Heart left ventricle (tissue), 16 donors: ENCODE data around the gene CGB3. TPM values are rescaled to one million over a fixed set of nuclear protein-coding genes. Genes with fewer than 3 reads are reported as not detected.

ENCODE experiments used
- ATAC-seq, 4 donors: fragments of 200-7000 bp; cut with Tn5 transposase; one replicate each; pipeline ENCODE4 v1.9.1; 2020 to 2022; ENCODE audit warnings: moderate library complexity in 4 of 4, mild to moderate bottlenecking in 3 of 4, moderate number of reproducible peaks in 1 of 4
- DNase-seq, 5 donors: peaks; one replicate each; pipeline ENCODE4 v3.0.0-alpha.2; 2020
- H3K27ac ChIP-seq, 12 donors: fragments of 200-600 bp; sonication (generic) in 4 of 12; one replicate each; pipeline versions ENCODE4 v1.5.0 to v1.8.0; 2016 to 2022; ENCODE audit warnings: mild to moderate bottlenecking in 2 of 12
- H3K27me3 ChIP-seq, 9 donors: fragments of 200-600 bp; sonication (generic) in 2 of 9; one replicate each; pipeline versions ENCODE4 v1.5.1 to v1.8.0; 2016 to 2022; ENCODE audit warnings: mild to moderate bottlenecking in 3 of 9
- H3K36me3 ChIP-seq, 9 donors: fragments of 200-600 bp; sonication (generic) in 2 of 9; one replicate each; pipeline versions ENCODE4 v1.5.0 to v1.8.0; 2018 to 2022; ENCODE audit warnings: mild to moderate bottlenecking in 2 of 9
- H3K4me1 ChIP-seq, 12 donors: fragments of 200-600 bp; sonication (generic) in 4 of 12; one replicate each; pipeline versions ENCODE4 v1.5.0 to v1.8.0; 2016 to 2022; ENCODE audit warnings: mild to moderate bottlenecking in 3 of 12
- H3K4me3 ChIP-seq, 12 donors: fragments of 200-600 bp; sonication (generic) in 4 of 12; one replicate each; pipeline versions ENCODE4 v1.5.0 to v1.8.0; 2017 to 2022; ENCODE audit warnings: mild to moderate bottlenecking in 9 of 12, moderate library complexity in 4 of 12
- H3K9me3 ChIP-seq, 12 donors: fragments of 200-600 bp; sonication (generic) in 4 of 12; one replicate each; pipeline versions ENCODE4 v1.5.0 to v1.8.0; 2016 to 2022; ENCODE audit warnings: mild to moderate bottlenecking in 1 of 12
- POLR2A ChIP-seq, 2 donors: fragments of 450-650 bp; IDR thresholded peaks; one replicate each; pipeline ENCODE4 v1.6.1; 2017; ENCODE audit warnings: antibody characterized with exemption in 2 of 2, mild to moderate bottlenecking in 2 of 2, moderate library complexity in 2 of 2
- WGBS, 4 donors: extraction: QIAGEN DNeasy Blood & Tissue Kit in 2 of 4; methylation state at CpG; one replicate each; pipeline versions ENCODE4 v1.1.5 to v1.1.7; 2013 to 2018; 5-methylcytosine and 5-hydroxymethylcytosine counted together
- intact Hi-C, 10 donors: fragments of 100-400 bp; cut with DNase I; formaldehyde crosslinking; loops; one replicate each; pipeline versions ENCODE4 v1.11.1 to v1.14.2; 2022
- polyA plus RNA-seq, 2 donors: library from polyadenylated mRNA; stranded (reverse); fragments of 200-250 nt; gene quantifications; one replicate each; pipeline ENCODE4 v1.2.3, GENCODE V29; 2013
- total RNA-seq, 9 donors: library from RNA; depleted of rRNA in 2 of 9; stranded (reverse); fragments of >200 nt in 2 of 9; fragmentation: NEBNext Ultra II Directional in 3 of 9; extraction: Animal tissue kit (Norgen Biotek cat#: 25700) in 3 of 9; gene quantifications; one replicate each; pipeline versions ENCODE4 v1.1.0 to v1.2.4, GENCODE V29; 2016 to 2023
- TF ChIP-seq, protein P1 (sequence below), 12 donors: fragments of 200-600 bp; sonication (generic) in 4 of 12; IDR thresholded peaks; one replicate each; pipeline versions ENCODE4 v1.5.0 to v1.8.0; 2018 to 2022; ENCODE audit warnings: antibody characterized with exemption in 12 of 12, mild to moderate bottlenecking in 5 of 12
- donor health status: ischemic (EF 13 %, LVEDD 7.1; RV severe dilation, severe dysfunction).
- donor health status: healthy with polysubstance abuse.
- donor health status: DM: no; HTN: yes; CAD: no.
- donor health status: DM: no; HTN: no; CAD: no.
- donor health status: ischemic (EF 25% LVEDD 6.9; RV normal size, moderate dysfunction).
- donor health status: ischemic (EF 25% LVEDD 5.7; RV mildly dilated, moderate dysfunction).
- donor health status: healthy.
- donor health status: DM: yes; HTN: yes; CAD: no.
- donor health status: ischemic (EF 35%, LVEDD 5.7; RV mildly dilated, moderate dysfunction).
- donor health status: nonischemic (EF 11% LVEDD 7.7; RV severe dilation, severe dysfunction).
- donor health status: DM: yes; HTN: yes; CAD: no.
- donor health status: PGD.
- donor health status: ischemic (EF 29% LVEDD 5.4; RV normal size, mild dysfunction).
- donor health status: nonischemic (EF 23%, LVEDD 6.1; RV moderate dilation, normal function).

Gene CGB3
- total and polyA plus RNA-seq, 11 donors = not detected

DNA sequence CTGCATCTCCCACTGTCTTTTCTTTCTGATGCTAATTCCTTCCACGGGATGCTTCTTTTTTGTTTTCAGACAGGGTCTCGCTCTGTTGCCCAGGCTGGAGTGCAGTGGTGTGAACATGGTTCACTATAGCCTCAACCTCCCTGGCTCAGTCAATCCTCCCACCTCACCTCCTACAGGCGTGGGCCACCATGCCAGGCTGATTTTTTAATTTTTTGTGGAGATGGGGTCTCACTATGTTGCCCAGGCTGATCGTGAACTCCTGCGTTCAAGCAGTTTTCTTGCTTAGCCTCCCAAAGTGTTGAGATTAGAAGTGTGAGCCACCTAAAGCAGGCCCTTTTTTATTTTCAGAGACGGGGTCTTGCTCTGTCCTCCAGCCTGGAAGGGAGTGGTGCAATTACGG, 35.8 kb downstream of the CGB3 start:
- no peaks in the 10 kb centered on the region for H3K9me3 ChIP-seq
- no peak overlapping the region for H3K27ac ChIP-seq
- TF ChIP-seq POLR2A (IDR thresholded peaks at IDR 0.05) = no peak
- TF ChIP-seq, protein P1, sequence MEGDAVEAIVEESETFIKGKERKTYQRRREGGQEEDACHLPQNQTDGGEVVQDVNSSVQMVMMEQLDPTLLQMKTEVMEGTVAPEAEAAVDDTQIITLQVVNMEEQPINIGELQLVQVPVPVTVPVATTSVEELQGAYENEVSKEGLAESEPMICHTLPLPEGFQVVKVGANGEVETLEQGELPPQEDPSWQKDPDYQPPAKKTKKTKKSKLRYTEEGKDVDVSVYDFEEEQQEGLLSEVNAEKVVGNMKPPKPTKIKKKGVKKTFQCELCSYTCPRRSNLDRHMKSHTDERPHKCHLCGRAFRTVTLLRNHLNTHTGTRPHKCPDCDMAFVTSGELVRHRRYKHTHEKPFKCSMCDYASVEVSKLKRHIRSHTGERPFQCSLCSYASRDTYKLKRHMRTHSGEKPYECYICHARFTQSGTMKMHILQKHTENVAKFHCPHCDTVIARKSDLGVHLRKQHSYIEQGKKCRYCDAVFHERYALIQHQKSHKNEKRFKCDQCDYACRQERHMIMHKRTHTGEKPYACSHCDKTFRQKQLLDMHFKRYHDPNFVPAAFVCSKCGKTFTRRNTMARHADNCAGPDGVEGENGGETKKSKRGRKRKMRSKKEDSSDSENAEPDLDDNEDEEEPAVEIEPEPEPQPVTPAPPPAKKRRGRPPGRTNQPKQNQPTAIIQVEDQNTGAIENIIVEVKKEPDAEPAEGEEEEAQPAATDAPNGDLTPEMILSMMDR (IDR thresholded peaks at IDR 0.05) = no peak
- H3K27me3 ChIP-seq = no peaks in the 10 kb centered on the region
- H3K4me3 ChIP-seq = no peak overlapping the region
- peaks cover 0 to 64% (median 55%) of the 10 kb centered on the region in 9 donors for H3K36me3 ChIP-seq
- DNase-seq = no peak
- intact Hi-C loops = no loop called here
- peaks cover 0 to 41% (median 24%) of the 10 kb centered on the region in 12 donors for H3K4me1 ChIP-seq
- ATAC-seq = no peak
- 89 to 96% (median 94%) methylated on average over 7 of the region's 7 CpGs for WGBS, 4 donors

DNA sequence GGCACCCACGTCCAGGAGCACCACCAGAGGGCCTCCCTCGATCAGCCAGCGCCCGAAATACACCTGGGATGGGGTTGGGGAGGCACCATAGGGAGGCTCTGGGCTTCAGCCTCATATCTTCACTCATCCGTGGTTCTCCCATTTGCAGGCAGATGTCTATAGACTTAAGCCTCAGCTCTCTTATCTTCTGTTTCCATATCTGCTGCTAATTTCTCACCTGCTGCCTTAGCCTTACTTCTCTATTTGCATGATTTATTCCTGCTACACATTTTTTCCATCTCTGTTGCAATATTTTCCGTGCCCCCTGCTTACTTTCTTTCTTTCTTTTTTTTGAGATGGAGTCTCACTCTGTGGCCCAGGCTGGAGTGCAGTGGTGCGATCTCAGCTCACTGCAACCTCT, 36.8 kb downstream of the CGB3 start:
- TF ChIP-seq POLR2A (IDR thresholded peaks at IDR 0.05) = no peak
- TF ChIP-seq, protein P1 (IDR thresholded peaks at IDR 0.05) = no peak
- DNase-seq = no peak
- Histone ChIP-seq H3K4me3 (no peak overlapping the region), H3K4me1 (peaks cover 0 to 39% (median 23%) of the 10 kb centered on the region in 12 donors), H3K27me3 (no peaks in the 10 kb centered on the region), H3K36me3 (peaks cover 0 to 74% (median 65%) of the 10 kb centered on the region in 9 donors), H3K9me3 (no peaks in the 10 kb centered on the region), H3K27ac (no peak overlapping the region)
- no peak for ATAC-seq
- intact Hi-C loops = no loop called here
- 90 to 92% (median 91%) methylated on average over 6 to 7 of the region's 7 CpGs for WGBS, 4 donors

DNA sequence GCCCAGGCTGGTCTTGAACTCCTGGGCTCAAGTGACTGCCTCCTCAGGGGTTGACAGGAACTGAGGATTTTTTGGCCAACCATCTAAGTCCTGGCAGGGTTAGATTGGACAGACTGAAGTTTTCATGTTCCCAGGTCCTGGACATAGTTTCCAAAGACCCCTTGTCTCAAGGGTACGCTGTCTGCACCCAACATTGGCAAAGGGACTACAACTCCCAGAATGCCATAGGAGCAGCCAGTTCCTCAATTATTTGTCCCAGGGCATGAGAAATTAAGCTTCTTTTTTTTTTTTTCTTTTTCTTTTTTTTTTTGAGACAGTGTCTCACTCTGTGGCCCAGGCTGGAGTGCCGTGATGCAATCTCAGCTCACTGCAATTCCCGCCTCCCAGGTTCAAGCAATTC, 37.9 kb downstream of the CGB3 start:
- DNase-seq (no peak), ATAC-seq (no peak)
- 94 to 98% (median 96%) methylated on average over 3 of the region's 3 CpGs for WGBS, 4 donors
- Histone ChIP-seq H3K27me3 (no peaks in the 10 kb centered on the region), H3K27ac (no peak overlapping the region), H3K4me3 (no peak overlapping the region), H3K9me3 (no peaks in the 10 kb centered on the region), H3K4me1 (peaks cover 0 to 28% (median 16%) of the 10 kb centered on the region in 12 donors), H3K36me3 (peaks cover 0 to 85% (median 76%) of the 10 kb centered on the region in 9 donors)
- intact Hi-C loops = no loop called here
- TF ChIP-seq, protein P1 (IDR thresholded peaks at IDR 0.05) = no peak
- no peak for TF ChIP-seq POLR2A (IDR thresholded peaks at IDR 0.05)

DNA sequence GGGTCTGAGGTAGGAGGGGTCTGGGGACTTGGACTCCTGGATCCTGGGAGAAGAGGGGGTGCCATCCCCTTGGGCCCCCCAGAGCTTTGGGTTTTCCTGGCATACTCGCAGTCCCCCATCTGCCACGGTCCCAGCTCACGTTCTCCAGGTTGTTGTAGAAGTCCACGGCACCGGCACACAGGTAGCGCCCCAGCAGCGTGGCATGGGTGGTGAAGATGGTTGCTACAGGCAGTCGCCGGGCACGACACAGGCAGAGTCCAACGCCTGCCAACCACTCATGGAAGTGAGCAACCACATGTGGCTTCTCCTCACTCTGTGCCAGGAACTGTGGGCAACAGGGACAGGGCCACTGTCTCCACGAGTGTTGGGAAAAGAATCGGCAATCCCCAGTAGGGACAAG, 38.4 kb downstream of the CGB3 start:
- H3K9me3 ChIP-seq = no peaks in the 10 kb centered on the region
- H3K36me3 ChIP-seq = peaks cover 0 to 89% (median 81%) of the 10 kb centered on the region in 9 donors
- intact Hi-C loops = no loop called here
- no peak overlapping the region for H3K27ac ChIP-seq
- H3K4me1 ChIP-seq = peaks cover 0 to 23% (median 11%) of the 10 kb centered on the region in 12 donors
- no peaks in the 10 kb centered on the region for H3K27me3 ChIP-seq
- ATAC-seq (no peak), DNase-seq (no peak)
- H3K4me3 ChIP-seq = no peak overlapping the region
- 72 to 90% (median 83%) methylated on average over 10 to 13 of the region's 13 CpGs for WGBS, 4 donors
- TF ChIP-seq POLR2A (IDR thresholded peaks at IDR 0.05) = no peak
- TF ChIP-seq, protein P1 (IDR thresholded peaks at IDR 0.05) = no peak
